B cell (primary cell): Measurements from ENCODE around the gene PITPNM1. TPM values are rescaled to one million over a fixed set of nuclear protein-coding genes. Genes with fewer than 3 reads are reported as not detected.

Experiments
- ATAC-seq: fragments of 200-7000 bp; cut with Tn5 transposase; one replicate; pipeline ENCODE4 v1.10.0; 2021; ENCODE audit warnings: low read depth, mild to moderate bottlenecking, moderate number of reproducible peaks, moderate library complexity
- CTCF ChIA-PET: fragments of 350-600 bp; sonication (Branson Sonifier 250); formaldehyde crosslinking; loops from one replicate; lab custom pipeline; 2021; ENCODE audit warnings: antibody characterized with exemption, inconsistent platforms; lab: Charles Lee
- POLR2A ChIA-PET: fragments of 350-600 bp; sonication (Branson Sonifier 250); formaldehyde crosslinking; loops from one replicate; lab custom pipeline; 2021; ENCODE audit warnings: antibody characterized with exemption; lab: Charles Lee
- DNase-seq: peaks from one replicate; pipeline ENCODE4 v3.0.0; 2013
- H2AFZ ChIP-seq: 2 replicates; pipeline ENCODE4 v1.6.1; 2012; ENCODE audit warnings: mild to moderate bottlenecking, low read depth, low read length; ENCODE audit not compliant: insufficient read depth, poor library complexity, severe bottlenecking
- H3K27ac ChIP-seq, 2 donors: 1 replicate in 1 of 2; 2 replicates in 1 of 2; pipeline ENCODE4 v1.5.1; 2012 to 2013; ENCODE audit warnings: low read length in 2 of 2, mild to moderate bottlenecking in 2 of 2, moderate library complexity in 1 of 2
- H3K27me3 ChIP-seq, 4 experiments: fragments of 200-600 bp in 1 of 4; sonication (generic) in 1 of 4; replicated peaks in 1 of 4; 1 replicate in 2 of 4; 2 replicates in 2 of 4; pipeline versions ENCODE4 v1.6.1 to v1.7.0; 2013 to 2016; ENCODE audit warnings: low read length in 3 of 4, mild to moderate bottlenecking in 2 of 4, mixed read lengths in 1 of 4, moderate library complexity in 1 of 4; ENCODE audit not compliant: insufficient read depth in 4 of 4, control insufficient read depth in 3 of 4; ENCODE audit errors: control extremely low read depth in 1 of 4
- H3K36me3 ChIP-seq, 2 experiments: replicated peaks in 1 of 2; 1 replicate in 1 of 2; 2 replicates in 1 of 2; pipeline versions ENCODE4 v1.6.1 to v1.7.1; 2013; ENCODE audit warnings: low read length in 1 of 2; ENCODE audit not compliant: insufficient read depth in 2 of 2, control insufficient read depth in 1 of 2; ENCODE audit errors: control extremely low read depth in 1 of 2, extremely low read depth in 1 of 2
- H3K4me1 ChIP-seq, 2 donors: fragments of 200-600 bp in 1 of 2; sonication (generic) in 1 of 2; 1 replicate in 1 of 2; 2 replicates in 1 of 2; pipeline versions ENCODE4 v1.5.1 to v1.6.1; 2013 to 2017; ENCODE audit warnings: low read length in 2 of 2; ENCODE audit not compliant: control insufficient read depth in 2 of 2, insufficient read depth in 2 of 2
- H3K4me2 ChIP-seq: replicated peaks from 2 replicates; pipeline ENCODE3; 2012; ENCODE audit warnings: mild to moderate bottlenecking, low read depth, low read length; ENCODE audit not compliant: poor library complexity, severe bottlenecking
- H3K4me3 ChIP-seq, 5 experiments: fragments of 200-600 bp in 1 of 5; sonication (generic) in 1 of 5; 1 replicate in 3 of 5; 2 replicates in 2 of 5; pipeline versions ENCODE4 v1.5.1 to v1.7.0; 2011 to 2016; ENCODE audit warnings: low read length in 4 of 5, mild to moderate bottlenecking in 4 of 5, low read depth in 2 of 5, control low read depth in 1 of 5, moderate library complexity in 1 of 5; ENCODE audit not compliant: insufficient read depth in 1 of 5; ENCODE audit errors: control extremely low read depth in 1 of 5, extremely low read depth in 1 of 5
- H3K79me2 ChIP-seq: fragments of 200-600 bp; sonication (generic); one replicate; pipeline ENCODE4 v1.6.0; 2016; ENCODE audit warnings: low read length; ENCODE audit not compliant: control insufficient read depth, insufficient read depth
- H3K9ac ChIP-seq: fragments of 200-600 bp; sonication (generic); 2 replicates; pipeline ENCODE4 v1.6.1; 2017; ENCODE audit warnings: mild to moderate bottlenecking, low read length, moderate library complexity
- H3K9me3 ChIP-seq, 3 donors: one replicate each; pipeline versions ENCODE4 v1.6.1 to v1.7.1; 2013; ENCODE audit warnings: low read length in 2 of 3; ENCODE audit not compliant: control insufficient read depth in 2 of 3, insufficient read depth in 1 of 3; ENCODE audit errors: control extremely low read depth in 1 of 3
- H4K20me1 ChIP-seq: 2 replicates; pipeline ENCODE4 v1.6.0; 2012; ENCODE audit warnings: mild to moderate bottlenecking, low read length; ENCODE audit not compliant: insufficient read depth, control insufficient read depth, poor library complexity, severe bottlenecking
- H3K27ac Mint-ChIP-seq: one replicate; pipeline ENCODE4 v1.8.0; 2021; ENCODE audit warnings: mixed read lengths
- H3K27me3 Mint-ChIP-seq: one replicate; pipeline ENCODE4 v1.8.0; 2021; ENCODE audit warnings: mixed read lengths
- H3K4me1 Mint-ChIP-seq: one replicate; pipeline ENCODE4 v1.8.0; 2021; ENCODE audit warnings: mixed read lengths
- H3K4me3 Mint-ChIP-seq: one replicate; pipeline ENCODE4 v1.8.0; 2021; ENCODE audit warnings: mixed read lengths
- H3K9me3 Mint-ChIP-seq: one replicate; pipeline ENCODE4 v1.8.0; 2022; ENCODE audit warnings: mixed read lengths; ENCODE audit not compliant: insufficient read depth
- EZH2 ChIP-seq: IDR thresholded peaks from 2 replicates; pipeline ENCODE4 v1.6.1; 2012; ENCODE audit warnings: borderline replicate concordance, low read depth, mild to moderate bottlenecking, moderate library complexity, low read length; ENCODE audit not compliant: insufficient read depth, poor library complexity, severe bottlenecking
- WGBS: methylation state at CpG from one replicate; pipeline ENCODE4 v1.1.5; 2013; ENCODE audit warnings: missing lambda C conversion rate; ENCODE audit not compliant: insufficient coverage; 5-methylcytosine and 5-hydroxymethylcytosine counted together
- intact Hi-C: fragments of 100-400 bp; cut with micrococcal nuclease; formaldehyde crosslinking; loops from one replicate; pipeline ENCODE4 v1.10.0; 2022
- polyA plus RNA-seq: library from polyadenylated mRNA; depleted of rRNA; stranded (reverse); fragments of >200 nt; gene quantifications from 2 replicates; pipeline ENCODE4 v1.2.3, GENCODE V29; 2012
- total RNA-seq, 2 donors: library from RNA; stranded (reverse); fragments of 120-200 nt in 1 of 2; gene quantifications; 1 replicate in 1 of 2; 2 replicates in 1 of 2; pipeline versions ENCODE4 v1.2.3 to v1.2.4, GENCODE V29; 2013 to 2022
- TF ChIP-seq, protein P1 (sequence below): fragments of 200-600 bp; IDR thresholded peaks from one replicate; pipeline ENCODE4 v1.8.0; 2022; ENCODE audit warnings: antibody characterized with exemption, mild to moderate bottlenecking

PITPNM1 gene
- total and polyA plus RNA-seq, 2 donors (not counting 1 experiment from before 2014, with no cell fraction given), result 152 to 166 TPM

DNA sequence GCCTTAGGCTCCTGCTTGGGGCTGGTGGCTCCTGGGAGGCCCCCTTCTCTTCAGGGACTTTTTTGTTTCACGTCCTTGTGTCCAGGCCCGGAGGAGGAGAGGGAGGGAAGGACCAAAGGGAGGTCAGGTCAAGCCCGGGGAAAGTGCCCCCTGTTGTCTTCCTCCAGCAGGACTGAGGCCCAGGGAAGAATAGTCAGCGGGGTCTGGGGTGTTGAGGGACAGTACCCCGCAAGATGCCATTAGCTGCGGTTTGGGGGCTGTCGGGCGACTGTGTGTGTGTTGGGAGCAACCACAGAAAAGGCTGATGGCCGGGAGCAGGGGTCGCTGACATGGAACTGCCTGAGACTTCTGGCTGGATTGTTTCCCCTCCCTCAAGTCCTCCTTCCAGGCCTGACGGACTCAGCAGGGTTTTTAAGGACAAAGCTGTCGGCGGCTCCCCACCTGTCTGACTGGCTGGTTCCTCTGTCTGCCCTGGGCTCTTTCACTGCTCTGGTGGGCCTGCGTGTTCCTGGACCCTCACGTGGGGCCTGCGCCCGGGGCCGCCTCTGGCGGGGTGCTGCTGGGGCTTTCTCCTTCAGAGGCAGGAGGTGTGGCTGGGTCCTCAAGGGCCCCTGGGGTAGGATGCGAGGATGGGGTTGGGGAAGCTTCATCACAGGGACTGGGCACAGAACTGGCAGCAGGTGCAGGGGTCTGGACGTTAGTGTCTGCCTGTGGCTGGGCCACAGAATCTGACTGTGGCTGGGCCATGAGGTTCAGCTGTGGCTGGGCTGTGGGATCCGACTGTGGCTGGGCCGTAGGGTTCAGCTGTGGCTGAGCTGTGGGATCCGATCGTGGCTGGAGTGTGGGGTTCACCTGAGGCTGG lies 54.1 kb downstream of the PITPNM1 start:
- no peaks in the 10 kb centered on the region for H3K27me3 Mint-ChIP-seq
- POLR2A ChIA-PET, result interaction anchor here (0.7 to 9.6 kb wide), 8 partner anchors 9 to 59 kb away, joined by 3 to 110 read pairs (median 4); partner anchors contain the start of genes PPP1CA, PTPRCAP, RAD9A and TMEM134
- WGBS, result 88% methylated on average over 25 of the region's 25 CpGs
- Histone ChIP-seq H3K9me3 (no peaks in the 10 kb centered on the region), H3K4me3 (no peak overlapping the region), H3K9ac (no peak overlapping the region), H3K27ac (no peak overlapping the region), H3K79me2 (peaks cover 60% of the 10 kb centered on the region), H3K36me3 (no peaks in the 10 kb centered on the region), H2AFZ (no peak overlapping the region), H3K4me2 (peak overlapping the region; percentile 32), H3K27me3 (no peaks in the 10 kb centered on the region), H4K20me1 (no peaks in the 10 kb centered on the region), H3K4me1 (peaks cover 55 to 87% of the 10 kb centered on the region in 2 donors)
- TF ChIP-seq, protein P1, sequence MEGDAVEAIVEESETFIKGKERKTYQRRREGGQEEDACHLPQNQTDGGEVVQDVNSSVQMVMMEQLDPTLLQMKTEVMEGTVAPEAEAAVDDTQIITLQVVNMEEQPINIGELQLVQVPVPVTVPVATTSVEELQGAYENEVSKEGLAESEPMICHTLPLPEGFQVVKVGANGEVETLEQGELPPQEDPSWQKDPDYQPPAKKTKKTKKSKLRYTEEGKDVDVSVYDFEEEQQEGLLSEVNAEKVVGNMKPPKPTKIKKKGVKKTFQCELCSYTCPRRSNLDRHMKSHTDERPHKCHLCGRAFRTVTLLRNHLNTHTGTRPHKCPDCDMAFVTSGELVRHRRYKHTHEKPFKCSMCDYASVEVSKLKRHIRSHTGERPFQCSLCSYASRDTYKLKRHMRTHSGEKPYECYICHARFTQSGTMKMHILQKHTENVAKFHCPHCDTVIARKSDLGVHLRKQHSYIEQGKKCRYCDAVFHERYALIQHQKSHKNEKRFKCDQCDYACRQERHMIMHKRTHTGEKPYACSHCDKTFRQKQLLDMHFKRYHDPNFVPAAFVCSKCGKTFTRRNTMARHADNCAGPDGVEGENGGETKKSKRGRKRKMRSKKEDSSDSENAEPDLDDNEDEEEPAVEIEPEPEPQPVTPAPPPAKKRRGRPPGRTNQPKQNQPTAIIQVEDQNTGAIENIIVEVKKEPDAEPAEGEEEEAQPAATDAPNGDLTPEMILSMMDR, result no peak
- no peak for TF ChIP-seq EZH2
- CTCF ChIA-PET, result interaction anchor here (1.2 to 1.5 kb wide), 2 partner anchors 13 to 33 kb away, joined by 3 to 4 read pairs; partner anchors contain the start of gene PTPRCAP
- intact Hi-C loops, result no loop called here
- peaks cover 50% of the 10 kb centered on the region for H3K4me1 Mint-ChIP-seq
- no peak for ATAC-seq
- no peak for DNase-seq
- H3K27ac Mint-ChIP-seq, result peak overlapping the region; percentile 81
- H3K9me3 Mint-ChIP-seq, result no peaks in the 10 kb centered on the region
- H3K4me3 Mint-ChIP-seq, result no peak overlapping the region
